GM18508 (cell line): ENCODE measurements around the gene RPTOR.

Source experiments
- ATAC-seq: cut with Tn5 transposase; IDR thresholded peaks from one replicate; pipeline ENCODE4 v1.9.1; 2021; ENCODE audit warnings: moderate number of reproducible peaks; ENCODE audit not compliant: insufficient read depth, unreplicated experiment

RPTOR gene

DNA sequence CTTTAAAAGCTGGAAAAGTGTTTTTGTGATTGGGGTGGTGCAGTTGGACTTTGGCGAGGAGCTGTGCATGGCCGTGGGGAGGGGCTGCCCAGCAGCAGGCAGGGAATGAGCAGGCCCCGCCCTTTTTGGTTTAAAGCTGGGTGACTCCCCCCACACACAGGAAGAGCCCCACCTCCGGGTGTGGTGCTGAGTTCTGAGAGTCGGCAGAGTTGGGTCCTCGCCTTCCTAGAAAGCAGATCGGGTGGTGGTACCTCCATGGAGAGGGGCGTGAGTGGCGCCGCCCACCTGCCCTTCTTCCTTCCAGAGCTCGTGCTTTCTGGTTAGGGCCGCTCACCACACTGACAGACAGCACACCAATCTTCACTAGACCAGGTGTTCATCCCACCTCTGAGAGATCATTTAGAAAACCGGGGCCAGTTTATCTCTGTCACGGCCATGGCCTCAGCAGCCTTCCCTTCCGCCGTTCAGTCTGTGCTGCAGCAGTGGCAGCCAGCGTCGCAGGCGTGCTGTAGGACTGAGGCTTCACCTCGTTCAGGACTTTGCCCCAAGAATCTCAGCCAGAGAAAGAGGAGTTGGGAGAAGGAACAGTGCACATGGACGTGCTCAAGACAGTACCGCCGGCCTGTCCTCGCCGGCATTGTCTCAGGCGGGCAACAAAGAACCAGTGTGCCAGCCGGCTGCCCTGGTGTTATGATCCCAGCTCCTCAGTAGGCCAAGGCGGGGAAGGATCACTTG, 303.0 kb downstream of the RPTOR start:
- no peak for ATAC-seq

DNA sequence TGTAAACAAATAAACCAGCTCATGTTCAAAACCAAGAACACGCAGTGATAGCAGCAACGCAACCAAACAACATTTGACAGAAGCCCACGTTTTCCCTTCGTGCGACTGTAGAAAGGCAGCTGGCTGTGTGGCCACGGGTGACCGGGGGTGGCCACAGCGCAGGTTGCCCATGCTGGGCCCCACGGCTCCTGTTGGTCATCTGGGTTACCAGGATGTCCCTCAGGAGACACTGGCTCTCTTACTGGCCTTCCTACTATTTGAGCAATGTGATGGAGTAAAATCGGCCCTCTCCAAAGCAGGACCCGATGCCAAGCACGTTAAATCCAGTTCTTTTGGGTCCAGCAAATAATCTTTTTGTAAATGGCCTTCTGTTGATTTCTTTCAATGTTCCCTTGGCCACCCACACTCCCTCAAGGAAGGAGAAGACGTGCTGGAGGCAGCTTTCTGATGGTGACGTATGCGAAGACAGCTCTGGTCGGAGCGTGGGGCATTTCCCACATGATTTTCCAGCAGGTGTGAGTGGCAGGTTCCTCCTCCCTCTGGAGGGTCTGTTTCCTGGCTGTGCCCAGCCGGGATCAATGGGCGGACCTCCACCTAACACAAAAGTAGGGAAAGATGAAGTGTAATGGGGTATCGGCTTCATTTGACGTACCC, 303.9 kb downstream of the RPTOR start:
- no peak for ATAC-seq

DNA sequence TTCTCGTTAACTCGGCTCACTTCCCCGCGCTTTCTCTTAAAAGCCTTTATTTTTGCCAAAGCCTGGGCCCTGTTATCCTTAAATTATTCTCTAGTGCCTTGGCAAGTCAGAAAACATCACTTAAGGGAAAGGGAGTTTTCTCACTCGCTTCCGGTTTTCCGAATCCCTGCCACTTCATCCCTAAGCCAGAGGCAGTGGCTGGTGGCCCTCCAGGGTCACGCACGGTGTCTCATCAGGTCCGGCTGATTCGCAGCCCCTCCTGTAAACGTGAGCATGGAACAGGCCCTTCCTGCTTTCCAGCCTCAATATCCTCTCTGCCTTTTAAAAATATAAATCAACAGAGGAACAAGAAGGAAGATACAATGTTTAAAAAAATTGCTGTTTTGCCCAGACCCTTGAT, 304.5 kb downstream of the RPTOR start:
- no peak for ATAC-seq

DNA sequence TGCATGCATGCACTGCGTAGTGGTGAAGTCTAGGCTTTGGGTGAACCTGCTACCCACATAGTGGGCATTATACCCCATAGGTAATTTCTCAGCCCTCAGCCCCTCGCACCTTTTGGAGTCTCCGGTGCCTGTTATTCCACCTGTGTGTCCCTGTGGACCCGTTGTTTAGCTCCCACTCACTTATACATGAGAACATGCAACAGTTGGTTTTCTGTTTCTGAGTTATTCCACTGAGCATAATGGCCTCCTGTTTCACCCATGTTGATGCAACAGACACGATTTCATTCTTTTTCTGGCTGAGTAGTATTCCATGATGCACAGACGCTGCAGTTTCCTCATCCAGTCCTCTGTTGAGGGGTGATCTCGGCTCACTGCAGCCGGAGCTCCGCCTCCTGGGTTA, 305.5 kb downstream of the RPTOR start:
- no peak for ATAC-seq

DNA sequence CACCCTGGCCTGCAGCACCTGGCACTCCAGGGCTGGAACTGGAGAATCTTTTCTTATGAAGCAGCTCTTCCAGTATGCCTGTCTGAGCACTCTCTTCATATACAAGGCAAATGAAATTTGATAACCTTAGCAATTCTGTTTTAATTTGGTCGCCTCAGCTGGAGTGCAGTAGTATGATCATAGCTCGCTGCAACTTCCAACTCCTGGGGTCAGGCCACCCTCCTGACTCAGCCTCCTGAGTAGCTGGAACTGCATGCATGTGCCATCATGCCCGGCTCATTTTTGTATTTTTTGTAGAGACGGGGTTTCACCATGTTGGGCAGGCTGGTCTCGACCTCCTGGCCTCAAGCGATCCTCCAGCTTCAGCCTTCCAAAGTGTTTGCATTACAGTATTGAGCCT, 306.2 kb downstream of the RPTOR start:
- ATAC-seq: no peak

DNA sequence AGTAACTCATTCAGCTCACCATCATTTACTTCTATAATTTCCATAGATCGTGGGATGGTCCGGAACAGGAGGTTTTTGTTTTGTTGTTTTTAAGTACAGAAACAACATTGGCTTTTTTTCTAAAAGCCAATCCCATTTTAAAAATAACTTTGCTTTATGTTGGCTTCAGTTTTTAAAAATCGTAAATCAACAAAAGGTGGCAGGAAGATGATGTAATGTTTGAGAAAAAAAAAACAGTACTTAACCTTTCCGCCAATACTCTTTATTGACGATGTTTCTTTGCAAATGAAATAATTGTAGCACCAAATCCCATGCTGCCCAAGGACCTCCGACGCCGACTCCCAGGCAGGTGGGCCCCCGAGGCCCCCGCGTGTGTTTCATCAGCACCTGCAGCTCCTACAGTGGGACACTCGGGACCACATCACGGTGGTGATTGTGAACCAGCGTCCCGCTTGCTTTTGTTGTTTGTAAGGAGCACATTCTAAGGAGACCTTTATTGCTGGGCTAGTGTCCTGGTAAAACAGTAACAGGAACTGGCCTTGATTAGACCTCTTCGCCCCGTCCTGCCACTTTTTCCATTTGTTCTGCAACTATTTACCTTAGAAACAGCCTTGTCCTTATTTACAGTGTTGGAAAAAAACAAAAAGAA, 306.8 kb downstream of the RPTOR start:
- ATAC-seq: no peak

DNA sequence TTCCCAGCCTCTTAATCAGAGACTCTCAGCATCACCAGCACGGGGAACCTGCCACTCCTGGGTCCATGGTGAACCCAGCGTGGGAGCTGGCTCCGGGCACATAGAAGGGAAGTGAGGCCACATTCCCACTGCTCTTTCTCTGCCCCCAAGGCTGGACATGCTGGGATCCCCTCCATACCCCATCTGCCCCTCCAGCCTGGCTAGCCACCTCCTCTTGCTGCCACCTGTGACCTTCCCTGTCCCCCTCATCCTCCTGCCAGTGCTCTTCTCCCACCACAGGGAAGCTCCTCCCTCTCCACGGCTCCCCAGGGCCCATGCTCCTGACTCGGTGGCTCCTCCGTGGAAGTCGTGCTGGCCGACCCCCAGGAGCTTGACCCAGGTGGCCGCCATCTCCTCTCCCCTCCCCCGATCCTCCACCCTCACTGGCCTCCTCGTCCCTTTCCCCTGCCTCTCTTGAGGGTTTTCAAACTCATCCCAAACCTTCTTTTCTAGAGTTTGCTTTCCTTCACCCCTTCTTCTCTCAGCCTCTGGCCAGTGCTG, 307.9 kb downstream of the RPTOR start:
- no peak for ATAC-seq

DNA sequence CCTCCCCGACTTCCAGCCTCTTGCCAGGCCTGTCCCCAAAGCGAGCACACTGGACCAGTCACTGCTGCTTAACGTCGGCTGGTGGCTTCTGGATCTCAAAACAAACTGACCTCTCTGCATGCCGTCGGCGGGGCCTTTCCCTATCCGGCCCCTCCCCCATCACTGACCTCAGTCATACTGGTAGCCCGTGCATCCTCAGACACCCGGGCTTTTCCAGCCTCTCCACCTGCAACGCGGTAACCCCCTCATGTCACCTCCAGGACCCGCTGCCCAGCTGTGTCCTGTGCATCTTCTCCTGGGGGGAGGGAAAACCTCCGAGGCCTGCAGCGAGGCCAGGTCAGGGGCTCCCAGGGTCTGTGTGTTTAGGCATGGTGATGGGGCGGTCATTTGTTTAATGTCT, 308.4 kb downstream of the RPTOR start:
- no peak for ATAC-seq

DNA sequence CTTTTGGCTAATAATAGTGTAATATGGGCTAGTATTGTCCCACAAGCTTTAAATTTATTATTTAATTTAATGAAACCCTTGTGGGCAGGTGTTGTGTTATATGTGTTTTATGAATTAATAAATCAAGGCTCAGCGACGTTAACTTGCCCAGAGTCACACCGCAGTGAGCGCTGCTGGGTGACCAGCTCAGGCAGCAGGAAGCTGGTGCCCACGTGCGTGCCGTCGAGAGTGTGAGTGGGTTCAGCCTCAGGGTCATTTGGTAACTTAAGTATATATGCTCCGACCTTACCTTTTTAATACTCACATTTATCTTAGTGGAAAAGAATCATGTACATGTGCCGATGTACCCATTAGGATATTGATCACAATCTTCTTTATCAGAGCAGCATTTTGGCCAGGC, 309.6 kb downstream of the RPTOR start:
- ATAC-seq: no peak

DNA sequence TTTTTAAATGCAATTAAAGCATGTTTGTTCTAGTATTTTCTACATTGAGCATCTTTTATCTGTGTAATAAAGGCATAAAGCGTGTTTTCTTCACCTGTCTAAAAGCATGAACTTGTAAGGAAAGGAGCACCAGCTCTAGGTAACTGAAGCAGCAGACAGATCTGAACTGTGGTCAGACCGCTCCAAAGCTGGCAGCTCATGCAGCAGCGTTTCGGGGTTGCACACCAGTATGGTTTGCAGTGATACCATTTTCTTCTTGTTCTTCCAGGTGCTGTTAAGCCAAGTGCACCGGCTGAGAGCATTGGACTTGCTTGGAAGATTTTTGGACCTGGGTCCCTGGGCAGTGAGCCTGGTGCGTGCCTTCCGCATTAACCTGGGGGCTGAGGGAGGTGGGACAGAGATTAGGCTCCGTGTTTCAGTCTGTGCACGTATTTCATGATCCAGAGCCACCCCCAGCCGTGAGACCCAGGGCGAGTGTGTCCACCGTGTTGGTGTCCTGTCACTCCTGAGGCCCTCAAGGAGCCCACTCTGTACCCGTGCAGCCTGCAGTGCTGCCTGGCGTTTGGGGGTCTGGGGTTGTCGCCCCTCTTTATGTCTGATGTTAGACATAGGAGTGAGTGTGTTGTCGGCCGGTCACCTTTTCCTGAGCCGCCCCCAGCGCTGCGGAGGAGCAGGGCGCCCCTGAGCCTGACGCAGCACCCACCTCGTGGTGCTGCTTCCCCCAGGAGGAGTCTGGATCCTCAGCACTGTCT, 310.7 kb downstream of the RPTOR start:
- no peak for ATAC-seq

DNA sequence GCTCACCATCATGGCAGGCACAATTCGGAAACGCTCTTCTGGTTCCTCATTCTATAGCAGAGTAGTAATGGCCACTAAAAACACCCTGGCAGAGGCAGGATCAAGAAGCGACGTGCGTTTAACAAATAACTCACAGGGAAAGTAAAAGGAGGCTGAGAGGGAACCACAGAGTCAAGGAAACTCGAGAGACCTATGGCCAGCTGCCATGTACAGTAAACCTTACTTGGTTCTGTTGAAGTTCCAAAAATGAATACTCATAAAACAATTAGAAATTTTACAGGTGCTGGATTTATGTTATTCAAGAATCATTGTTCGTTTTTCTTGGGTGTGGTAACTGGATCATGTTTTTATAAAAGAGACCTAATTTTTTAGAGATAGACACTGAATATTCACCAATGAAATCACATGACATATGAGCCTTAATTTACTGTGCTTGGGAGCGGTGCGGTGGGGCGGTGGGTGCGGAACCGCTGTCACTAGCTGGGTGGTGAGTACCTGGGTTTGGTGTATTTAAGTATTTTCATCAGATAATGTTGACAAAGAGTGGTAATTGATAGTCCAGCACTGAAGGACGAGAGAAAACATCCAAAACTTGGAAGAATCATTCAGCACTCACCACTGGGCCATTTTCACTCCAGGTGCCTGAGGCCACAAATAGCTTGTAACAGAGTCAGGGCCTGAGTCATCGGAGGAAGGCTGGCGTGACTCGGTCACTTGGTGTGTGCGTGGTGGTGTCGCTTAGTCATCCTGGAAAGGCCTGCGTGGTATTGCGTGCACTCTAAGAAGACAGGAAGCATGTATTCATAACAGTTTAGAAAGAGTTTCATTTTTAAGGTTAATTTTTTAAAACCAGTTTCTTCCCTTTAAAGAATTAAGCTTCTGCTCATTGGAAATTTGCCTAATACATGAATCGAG, 311.6 kb downstream of the RPTOR start:
- no peak for ATAC-seq

DNA sequence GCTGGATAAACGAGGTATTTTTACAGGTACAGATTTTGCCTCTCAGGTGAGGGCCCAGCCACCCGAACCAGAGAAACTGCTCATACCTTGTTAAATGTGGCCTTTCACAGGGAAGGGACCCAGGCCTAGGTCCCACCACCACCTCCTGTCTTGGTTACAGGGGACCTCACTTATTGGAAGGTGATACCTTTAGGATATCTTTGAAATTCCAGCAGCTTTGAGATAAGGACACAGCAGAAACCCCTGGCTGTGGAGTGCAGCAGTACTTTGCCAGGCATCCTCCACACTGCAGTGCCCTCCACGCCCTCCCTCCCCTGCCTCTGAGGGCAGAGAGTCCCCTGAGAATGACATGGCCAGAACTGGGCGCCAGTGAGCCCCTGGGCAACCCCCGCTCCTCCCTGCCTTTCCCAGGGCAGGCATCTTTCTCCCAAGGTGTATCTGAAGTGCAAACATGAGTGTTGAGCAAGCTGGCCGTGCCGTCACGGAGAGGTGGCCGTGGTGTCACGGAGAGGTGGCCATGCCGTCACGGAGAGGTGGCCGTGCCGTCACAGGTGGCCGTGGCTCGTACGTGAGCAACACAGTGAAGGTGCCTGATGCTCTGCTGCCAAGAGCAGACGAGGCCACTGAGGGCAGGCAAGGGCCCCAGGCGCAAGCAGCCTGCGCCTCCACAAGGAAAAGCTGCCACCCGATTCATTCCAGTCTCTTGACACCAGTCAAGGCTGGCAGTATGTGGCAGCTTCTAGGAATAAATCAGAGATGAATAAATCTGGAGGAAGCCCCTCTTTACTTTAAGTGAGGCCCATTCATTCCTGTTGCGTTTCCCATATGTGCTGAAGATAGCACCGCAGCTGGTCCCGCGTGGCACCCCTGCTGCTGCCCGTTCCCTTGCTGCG, 312.5 kb downstream of the RPTOR start:
- no peak for ATAC-seq

DNA sequence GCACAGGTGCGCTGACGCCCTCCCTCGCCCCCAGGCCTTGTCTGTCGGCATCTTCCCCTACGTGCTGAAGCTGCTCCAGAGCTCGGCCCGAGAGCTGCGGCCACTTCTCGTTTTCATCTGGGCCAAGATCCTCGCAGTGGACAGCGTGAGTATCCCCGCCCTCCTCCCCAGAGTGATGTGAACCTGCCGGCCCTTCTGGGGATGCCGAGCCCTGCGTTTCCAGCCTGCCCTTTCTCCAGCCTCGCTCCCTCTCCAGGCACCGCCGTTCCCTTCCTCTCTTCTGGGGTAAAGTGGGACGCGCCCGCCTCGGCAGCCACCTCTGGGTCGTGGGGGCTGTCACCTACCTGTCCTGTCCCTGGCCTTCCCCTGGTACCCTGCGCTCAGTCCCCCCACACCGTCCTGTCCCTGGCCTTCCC, 313.1 kb downstream of the RPTOR start:
- ATAC-seq: no peak

DNA sequence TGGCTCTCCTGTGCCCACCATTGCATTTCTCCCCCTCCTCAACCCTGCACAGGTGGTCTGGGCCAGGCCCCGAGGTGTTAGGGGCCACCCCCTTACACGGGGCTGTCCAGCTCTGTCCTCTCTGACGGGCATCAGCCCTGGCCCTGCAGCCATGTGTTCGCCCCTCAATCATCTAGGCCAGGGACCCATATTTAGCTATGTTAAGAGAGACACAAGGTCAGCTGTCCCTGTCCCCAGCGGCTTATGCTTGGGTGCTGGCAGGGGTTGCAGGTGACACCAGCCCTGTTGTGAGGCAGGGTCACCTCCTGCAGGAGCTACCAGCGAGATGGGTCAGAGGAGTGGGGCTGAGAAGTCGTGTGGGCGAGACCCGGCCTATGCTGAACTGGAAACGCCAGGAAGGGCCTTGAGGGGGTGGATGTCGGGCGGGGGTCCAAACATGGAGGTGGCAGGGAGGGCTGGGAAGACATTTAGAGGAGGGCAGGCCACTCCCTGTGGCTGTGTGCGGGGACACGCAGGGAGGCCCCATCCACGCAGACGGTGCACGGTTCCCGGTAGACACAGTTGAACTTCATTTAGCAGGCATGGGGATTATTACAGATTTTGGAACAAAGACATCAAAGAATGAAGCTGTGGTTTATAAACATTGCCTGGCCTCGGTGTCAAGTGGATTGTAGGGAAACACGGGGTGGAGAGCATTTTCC, 313.8 kb downstream of the RPTOR start:
- ATAC-seq: no peak

DNA sequence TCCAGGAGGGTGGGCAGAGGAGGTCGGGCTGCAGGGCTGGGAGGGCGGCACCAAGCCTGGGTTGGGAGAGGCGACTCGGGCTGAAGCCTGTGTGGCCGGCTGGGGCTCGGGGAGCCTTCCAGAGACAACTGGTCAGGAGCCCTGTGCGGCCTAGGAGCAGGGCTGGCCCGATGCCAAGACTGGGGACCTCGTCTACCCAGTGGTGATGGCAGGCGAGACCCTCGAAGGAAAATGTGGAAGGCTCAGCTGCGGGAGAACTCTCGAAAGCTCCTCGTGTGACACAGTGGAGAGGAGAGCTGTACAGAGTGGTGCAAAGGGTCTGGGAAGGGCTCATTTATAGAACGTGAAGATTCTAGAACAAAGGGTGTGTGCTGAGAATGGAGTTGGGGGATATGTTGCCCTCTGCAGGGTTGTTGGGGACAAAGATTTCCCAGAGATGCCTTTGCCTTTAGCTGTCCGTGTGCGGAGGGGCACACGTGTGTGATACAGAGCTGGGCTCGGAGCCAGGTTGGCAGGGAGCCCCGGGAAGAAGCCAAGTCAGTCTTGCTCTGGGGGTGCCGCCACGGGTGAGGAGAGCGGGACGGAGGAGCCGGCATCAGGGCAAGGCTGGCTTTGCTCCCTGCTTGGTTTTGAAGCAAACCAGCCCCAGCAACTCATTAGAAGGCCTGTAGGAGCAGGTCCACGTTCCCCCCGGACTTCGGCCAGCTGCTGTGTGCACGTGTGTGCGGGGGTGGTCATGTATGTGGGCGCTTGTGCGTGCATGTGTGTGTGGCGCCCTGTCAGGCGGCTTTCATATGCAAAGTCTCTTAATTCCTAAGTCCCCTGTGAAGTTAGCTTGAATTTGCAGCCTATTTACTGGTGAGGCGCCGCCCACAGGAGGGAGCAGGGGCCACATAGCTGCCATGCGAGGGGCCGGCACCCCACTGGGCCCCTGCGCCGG, 314.6 kb downstream of the RPTOR start:
- no peak for ATAC-seq

DNA sequence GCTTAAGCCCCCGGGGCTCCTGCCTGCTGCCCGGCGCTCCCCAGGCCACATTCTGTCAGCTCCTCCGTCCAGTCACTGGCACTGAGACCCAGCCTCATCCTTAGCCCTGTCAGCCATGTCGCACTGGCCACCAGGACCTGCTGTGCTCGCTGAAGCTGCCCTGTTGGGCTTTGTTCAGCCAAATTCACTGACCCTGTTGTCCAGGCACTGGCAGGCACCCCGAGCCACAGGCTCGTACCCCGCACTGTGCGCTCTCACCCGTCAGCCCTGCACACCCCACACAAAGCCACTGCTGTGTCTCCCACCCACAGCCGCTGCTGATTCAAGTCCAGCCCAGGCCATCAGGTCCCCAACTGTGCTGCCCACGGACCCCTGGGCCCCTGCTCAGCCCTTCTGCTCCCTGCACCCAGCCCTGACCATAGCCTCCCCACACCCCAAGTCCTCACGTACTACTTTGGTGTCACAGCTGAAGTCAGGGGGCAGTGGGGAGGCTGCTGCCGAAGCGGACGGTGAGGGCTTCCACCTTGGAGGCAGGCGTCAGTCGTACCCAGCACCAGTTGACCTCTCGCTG, 315.5 kb downstream of the RPTOR start:
- ATAC-seq: no peak
